GM18867 (cell line): ENCODE results near the gene SMC2.

Source experiments
- ATAC-seq: cut with Tn5 transposase; IDR thresholded peaks from one replicate; pipeline ENCODE4 v1.9.1; 2021; ENCODE audit warnings: mild to moderate bottlenecking, moderate library complexity; ENCODE audit not compliant: unreplicated experiment

The SMC2 gene

GRCh38 chr9:104093647-104094533, at the start of gene SMC2:
Gene SMC2, plus strand, starts transcription at chr9:104094309. Its CDS starts 1,076 bp downstream, at chr9:104095385.
- peak; percentile 90 for ATAC-seq

- ATAC-seq = no peak
These were observed 25.6 kb upstream of the SMC2 start for GRCh38 chr9:104068546-104068945.

DNA sequence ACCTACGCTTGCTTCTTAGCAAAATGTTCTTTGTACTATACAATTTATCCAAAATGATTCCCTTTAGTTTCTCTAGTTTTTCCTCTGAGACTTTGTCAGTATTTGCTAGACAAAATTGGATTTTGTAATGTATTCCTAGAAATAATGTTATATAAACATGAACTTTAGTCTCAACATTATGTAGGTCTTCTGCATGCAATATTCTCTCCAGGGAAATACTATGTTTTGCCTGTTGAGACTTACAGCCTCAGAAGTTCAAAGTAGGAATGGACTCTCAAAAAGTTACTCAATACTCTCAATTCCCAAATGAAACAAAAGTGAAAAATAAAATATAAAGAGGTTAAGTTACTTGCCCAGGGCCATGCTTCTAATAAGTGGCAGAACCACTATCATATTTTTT, 24.8 kb upstream of the SMC2 start:
- no peak for ATAC-seq

GRCh38 chr9:104071589-104071988, 22.5 kb upstream of the SMC2 start:
- ATAC-seq = no peak

DNA sequence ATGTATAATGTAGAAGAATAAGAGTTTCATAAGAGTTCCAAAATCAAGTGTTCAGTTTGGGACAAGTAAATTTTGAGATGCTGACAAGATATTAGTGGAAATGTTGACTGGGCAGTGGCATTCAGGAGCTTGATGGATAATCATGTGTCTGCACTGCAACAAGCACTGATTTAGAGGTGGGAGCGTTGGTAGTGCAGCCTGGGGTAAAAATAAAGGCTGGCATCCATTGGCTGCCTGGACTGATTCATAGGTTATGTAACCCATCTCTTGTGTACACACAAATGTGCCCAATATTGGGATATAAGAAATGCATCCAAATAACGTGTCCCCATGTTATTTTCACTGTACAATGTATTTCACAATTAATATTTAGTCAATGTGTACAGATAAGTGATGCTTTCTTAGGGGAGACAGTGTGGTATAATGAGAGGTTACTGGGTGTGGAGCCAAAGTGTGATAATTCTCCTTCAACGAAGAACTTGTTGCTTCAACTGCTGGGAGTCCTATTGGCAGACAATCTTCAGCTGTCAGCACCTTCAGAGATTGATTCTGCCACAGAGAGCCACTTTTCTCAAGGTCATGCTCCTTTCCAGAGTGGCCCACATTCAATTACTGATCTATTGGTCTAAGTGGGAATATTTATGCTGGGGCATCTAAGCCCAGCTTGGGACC, 20.9 kb upstream of the SMC2 start:
- ATAC-seq = no peak

DNA sequence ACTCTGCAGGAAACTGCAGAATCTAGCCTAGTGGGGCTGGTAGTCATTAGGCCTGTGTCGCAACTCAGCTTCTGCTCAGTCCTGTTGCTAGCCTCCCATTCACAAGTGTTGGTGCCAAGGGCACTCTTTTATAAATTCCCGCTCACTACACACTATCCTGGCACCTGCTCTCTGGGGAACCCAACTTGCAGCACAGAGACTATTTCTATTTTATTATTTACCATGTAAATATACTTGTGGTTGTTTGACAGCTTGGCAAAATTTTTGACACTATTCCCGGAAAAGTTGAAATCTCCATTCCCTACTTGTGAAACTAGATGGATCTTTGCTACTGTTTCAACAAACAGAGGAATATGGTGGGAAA, 20.4 kb upstream of the SMC2 start:
- ATAC-seq = no peak

GRCh38 chr9:104074876-104075275, 19.2 kb upstream of the SMC2 start:
- no peak for ATAC-seq

DNA sequence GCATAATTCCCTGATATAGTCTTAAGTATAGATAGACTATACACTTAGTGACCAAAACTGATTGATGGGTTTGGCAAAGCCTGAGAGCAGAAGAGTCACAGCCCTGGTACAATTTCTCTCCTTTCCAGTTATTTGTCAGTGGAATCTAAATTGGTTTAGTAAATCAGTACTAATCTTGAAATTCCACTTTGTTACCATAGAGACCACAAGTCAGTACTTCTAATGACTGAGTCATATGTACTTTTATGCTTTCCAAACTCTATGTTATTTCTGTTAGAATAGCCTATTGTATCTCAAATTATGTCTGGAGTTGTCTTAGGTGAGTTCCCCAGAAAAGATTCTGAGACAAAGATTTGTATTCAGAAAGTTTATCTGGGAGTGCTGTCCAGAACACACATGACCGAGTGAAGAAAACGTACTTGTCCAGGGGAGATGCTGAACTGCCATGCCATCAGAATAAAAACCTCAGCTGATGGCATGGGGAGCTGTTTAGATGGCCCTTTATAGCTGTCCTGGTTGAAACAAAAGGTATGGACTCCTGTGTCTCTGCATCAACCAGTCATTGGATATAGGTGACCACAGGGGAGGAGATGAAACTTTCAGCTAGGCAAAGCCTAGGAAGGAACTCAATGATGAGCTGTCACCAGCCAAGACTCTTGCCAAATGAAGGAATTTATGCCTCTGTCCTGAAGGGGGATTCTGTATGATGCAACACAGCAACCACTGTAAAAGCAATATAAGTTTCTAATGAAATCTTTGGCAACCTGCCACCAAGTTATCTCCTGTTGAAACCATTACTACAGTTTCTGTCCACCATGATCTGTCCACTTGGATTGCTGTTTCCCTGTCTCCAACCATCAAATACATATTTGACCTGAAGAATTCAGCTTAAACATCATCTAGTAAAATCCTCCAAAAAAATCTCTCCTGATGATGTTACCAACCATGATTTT, 18.0 kb upstream of the SMC2 start:
- ATAC-seq = no peak

DNA sequence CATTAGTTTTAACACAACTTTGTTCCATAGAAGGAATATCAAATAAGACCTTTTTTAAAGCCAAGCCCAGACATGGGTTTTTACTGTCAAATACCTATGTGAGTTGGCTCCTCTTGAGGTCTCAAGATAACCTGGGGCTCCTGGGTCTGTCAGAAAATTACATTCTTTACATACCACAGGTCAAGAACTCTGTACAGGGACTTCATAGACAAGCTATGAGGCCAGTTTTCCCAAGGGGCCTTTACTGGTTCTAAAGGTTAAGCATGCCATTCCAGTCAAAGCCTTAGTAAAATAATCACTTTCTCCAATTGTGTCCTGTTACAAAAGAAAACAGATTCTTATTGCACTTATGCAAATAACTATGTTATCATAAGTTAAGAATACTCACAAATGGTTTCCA, 15.5 kb upstream of the SMC2 start:
- ATAC-seq = no peak

- no peak for ATAC-seq
These were observed 13.1 kb upstream of the SMC2 start for GRCh38 chr9:104080983-104081382.

GRCh38 chr9:104082168-104082567, 11.9 kb upstream of the SMC2 start:
- ATAC-seq = no peak

GRCh38 chr9:104085525-104085924, 8.6 kb upstream of the SMC2 start:
- ATAC-seq = no peak

DNA sequence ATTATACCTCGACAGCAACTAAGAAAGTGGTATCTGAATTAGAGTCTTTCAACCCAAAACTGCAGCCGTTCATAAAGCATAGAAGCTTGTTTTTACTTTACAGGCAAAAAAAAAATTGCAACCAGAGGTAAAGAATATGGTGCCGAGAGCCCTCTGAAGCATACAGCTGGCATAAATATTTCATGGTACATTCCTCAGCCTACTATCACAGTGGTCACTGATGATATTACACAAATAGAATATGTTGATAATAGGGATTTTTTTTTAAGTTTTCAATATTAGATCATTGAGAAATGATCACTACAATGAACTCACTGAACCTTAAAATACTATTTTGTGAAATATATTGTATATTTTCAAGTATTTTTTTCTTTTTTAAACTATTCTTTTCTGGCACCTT, 6.2 kb upstream of the SMC2 start:
- ATAC-seq = no peak

DNA sequence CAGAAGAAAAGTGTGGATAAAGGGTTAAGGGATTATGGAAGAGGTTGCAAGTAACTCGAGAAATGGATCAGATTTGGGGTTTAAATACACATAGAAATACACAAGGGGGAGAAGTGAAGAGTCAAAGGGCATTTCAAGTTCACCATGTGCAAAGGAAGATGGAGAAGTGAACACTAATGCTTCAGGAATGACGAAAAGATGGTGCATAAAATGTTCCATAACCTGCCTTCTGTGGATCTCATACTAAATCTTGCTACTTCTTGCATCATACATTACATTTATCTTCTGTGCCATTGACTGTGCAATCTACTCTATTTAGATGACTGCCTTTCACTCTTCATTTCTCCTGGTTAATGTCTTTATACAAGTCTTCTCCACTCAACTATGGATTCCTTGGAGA, 5.7 kb upstream of the SMC2 start:
- no peak for ATAC-seq

GRCh38 chr9:104090578-104090977, 3.5 kb upstream of the SMC2 start:
- no peak for ATAC-seq

DNA sequence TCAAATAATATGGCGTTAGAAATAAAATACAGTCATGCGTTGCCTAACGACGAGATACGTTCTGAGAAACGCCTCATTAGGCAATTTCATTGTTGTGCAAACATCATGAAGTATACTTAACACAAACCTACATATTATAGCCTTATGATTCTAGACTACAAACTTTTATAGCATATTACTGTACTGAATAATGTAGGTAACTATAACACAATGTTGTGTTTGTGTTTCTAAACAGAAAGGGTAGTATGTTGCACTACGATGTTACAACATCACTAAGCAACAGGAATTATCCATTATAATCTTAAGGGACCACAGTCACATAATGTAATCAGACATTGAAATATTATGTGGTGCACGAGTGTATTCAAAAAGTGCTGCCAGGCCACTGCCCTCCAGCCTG, 3.0 kb upstream of the SMC2 start:
- ATAC-seq = no peak

GRCh38 chr9:104091708-104092107, 2.4 kb upstream of the SMC2 start:
- ATAC-seq = no peak

GRCh38 chr9:104092192-104092591, 1.9 kb upstream of the SMC2 start:
- no peak for ATAC-seq

- ATAC-seq = no peak
These were observed 1.1 kb upstream of the SMC2 start for GRCh38 chr9:104092875-104093600.

DNA sequence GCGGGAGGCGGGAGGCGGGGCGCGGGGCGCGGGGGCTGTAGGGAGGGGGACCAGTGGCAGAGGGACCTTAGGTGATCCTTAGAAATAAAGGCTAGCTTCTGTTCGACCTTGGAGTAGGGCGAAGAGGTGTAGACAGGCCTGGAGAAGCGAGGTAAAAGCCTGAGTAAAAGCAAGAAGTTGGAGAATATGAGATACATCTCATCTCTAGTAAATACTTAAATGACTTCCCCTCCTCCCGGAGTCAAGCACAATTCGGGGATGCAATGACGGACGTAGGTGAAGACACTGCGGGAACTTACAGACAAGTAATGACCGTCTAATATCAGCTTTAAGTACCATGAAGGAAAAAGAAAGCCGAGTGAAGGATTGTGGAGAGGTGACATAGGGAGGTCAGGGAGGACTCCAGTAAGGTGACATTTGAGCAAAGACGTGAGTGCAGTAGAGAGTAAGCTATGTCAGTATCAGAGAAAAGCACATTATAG, 466 bp downstream of the SMC2 start:
- ATAC-seq = peak; percentile 6
